Measurements from ENCODE around the gene STAT3.

DNA sequence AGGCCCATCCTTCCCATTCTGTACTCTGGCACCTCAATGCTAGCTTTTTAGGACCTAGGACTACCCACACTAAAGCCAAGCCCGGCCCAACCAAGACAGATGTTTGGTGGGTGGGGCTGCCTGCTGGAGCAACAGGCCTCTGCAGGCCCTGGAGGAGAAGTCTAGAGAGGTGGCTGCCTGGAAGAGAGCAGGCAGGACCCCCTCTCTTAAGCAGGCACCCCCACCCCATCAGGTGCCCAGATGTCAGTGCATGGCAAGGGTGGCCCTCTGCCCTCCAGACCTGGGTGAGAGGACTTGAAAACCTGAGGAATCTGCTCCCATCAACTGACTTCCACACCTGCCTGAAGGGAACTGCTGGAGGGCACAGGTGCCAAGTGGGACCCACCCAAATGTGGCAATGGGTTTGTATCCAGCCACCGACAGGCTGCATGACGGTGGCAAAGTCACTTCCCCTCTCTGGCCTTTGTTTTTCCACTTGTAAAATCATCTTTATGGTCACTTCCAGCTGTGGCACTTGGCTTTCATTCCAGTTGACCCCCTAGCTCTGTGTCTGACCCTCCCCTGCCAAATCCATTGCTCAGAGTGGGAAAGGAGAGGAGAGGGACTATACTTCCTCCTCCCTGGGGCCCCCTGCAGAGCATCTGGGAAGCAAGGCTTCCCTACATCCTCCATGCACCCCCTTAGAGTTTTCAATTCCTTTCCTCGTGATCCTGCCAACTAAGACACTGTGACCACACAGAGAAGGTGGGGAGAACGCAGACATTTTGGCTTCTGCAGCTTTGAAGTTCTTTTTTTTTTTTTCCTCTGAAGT lies 101.6 kb downstream of the STAT3 start:
- TF ChIP-seq, protein P1, sequence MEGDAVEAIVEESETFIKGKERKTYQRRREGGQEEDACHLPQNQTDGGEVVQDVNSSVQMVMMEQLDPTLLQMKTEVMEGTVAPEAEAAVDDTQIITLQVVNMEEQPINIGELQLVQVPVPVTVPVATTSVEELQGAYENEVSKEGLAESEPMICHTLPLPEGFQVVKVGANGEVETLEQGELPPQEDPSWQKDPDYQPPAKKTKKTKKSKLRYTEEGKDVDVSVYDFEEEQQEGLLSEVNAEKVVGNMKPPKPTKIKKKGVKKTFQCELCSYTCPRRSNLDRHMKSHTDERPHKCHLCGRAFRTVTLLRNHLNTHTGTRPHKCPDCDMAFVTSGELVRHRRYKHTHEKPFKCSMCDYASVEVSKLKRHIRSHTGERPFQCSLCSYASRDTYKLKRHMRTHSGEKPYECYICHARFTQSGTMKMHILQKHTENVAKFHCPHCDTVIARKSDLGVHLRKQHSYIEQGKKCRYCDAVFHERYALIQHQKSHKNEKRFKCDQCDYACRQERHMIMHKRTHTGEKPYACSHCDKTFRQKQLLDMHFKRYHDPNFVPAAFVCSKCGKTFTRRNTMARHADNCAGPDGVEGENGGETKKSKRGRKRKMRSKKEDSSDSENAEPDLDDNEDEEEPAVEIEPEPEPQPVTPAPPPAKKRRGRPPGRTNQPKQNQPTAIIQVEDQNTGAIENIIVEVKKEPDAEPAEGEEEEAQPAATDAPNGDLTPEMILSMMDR (IDR thresholded peaks at IDR 0.05; ENCODE audit: low read depth, low read length, poor library complexity, severe bottlenecking) = no peak
- TF ChIP-seq EZH2phosphoT487 (IDR thresholded peaks at IDR 0.05; ENCODE audit: borderline replicate concordance, low read length) = no peak

All from DOHH2 (cell line).